Stimulated activated naive CD4-positive, alpha-beta T cell (primary cell): ENCODE measurements around the gene AAGAB.
"Not testable (repeated sequence)": the region's sequence is repeated elsewhere in the genome, so short reads cannot be mapped to it uniquely, and the experiment has no call there.

Experiments
- DNase-seq, 6 experiments: peaks; one replicate each; lab custom pipeline; 2025; lab: John Stamatoyannopoulos, UW

The AAGAB gene

DNA sequence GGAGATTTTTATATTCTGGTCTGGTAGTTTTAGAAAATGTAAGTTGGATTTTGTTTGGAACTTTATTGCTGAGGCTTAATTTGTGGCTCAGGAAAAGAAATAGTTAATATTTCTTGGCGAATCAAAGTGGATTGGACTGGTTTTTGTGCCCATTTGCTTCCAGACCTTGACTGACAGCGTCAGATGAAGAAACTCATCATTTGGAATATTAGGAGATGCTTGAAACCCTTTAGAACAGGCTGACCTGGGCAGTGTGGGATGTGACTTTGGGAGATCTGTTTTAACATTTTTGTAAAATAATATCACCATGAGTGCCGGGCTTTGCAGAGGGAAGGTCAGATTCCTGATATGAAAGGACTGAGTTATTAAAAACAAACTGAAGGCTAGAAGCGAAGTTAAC lies 83.0 kb downstream of the AAGAB start:
- DNase-seq, result no peak

DNA sequence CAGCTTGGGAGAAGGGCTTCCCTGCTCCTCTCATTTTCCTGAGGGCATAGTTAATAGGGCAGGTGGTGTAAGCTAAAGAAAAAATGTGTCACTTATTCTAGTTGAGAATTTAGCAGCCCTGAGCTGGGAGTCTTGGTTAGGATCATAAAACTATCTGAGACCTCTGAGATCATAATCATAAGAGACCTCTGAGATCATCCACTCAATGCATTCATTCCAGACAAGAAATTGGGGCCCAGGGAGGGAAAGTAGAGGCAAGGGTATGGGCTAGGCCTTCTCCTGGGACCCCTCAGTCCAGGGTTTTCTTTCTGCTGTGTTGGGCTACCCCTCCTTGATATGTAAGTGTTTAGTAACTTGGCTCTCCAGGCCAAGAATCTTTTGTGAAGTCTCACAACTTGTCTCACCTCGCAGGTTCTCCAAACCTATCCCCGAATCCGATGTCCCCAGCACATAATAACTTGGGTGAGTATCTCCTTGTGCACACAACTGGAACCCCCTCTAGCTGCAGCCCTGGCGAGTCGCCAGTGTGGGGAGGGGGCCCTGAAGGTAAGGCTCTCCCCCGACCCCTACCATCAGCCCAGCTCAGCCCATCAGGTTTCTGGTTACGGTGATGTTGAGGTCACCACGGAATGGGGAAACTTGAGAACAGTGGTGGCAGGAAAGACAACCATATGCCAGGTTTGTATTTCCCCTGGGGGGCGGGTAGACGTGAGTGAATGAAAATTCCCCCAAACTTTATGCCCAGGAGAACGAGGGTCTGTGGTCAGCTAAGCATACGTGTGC lies 84.1 kb downstream of the AAGAB start:
- DNase-seq, result no peak

DNA sequence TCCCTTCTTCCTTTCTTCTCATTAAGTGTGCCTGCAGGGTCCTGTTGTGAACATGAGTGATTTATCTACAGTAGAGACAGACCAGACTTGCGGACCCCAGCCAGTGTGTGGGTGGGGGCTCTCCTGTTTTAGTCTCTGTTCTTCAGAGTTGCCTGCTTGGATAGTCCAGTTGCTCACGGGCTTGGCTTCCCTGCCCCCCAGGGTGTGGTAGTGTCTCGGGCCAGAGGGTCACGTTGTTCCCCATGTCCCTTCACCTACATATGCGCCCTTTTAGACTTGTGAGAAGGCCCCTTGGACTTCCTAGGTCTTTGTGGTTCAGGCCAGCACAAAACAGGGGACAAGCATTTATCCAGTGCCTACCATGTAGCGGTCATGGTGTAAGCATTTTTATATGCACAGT lies 85.8 kb downstream of the AAGAB start:
- no peak for DNase-seq

DNA sequence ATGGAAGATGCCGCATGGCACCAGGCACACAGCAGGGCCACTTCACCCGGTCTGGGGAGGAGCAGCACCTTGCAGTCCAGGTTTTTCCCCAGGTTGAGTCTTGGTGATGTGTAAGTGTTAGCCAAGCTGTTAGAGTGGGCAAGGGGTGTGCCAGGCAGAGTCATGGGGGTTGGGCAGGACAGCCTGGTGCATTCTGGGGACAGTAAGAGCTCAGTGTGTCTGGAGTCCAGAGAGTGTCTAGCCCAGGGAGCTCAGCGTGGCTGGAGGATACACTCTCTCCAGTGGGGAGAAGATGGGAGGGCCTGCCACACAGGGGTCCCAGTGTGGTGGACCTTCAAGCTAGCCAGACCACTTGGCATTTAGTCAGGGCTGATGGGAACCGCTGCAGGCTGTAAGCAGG lies 87.4 kb downstream of the AAGAB start:
- DNase-seq, result no peak

DNA sequence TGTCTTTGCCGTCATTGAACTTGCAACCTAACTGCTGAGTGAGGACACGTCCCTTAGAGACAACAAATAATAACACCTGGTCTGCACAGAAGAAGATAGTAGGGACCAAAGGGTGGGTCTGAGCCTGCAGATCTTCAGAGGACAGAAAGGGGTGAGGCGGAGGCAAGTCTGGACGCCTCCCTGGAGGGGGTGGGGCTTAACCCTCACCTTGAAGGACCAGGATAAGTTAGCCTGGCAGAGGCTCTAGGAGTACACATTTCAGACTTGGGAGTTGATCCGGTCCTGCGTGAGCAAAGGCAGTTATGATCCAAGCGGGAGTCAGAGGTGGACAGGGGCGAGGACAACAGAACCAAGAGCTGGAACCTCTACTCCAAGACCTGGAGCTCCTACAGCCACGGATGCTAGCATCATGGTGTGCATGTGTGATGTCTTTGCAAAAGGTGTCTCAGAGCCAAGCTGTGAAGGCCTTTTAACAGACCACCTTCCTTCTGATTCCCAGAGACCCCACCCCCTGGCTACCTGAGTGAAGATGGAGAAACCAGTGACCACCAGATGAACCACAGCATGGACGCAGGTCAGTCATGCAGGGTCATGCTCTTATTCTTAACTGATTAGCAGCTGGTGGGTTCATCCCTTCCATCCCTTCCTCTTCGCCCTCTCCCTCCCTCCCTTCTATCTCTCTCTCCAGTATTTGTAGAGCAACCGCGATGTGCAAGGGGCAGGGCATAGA lies 88.0 kb downstream of the AAGAB start:
- DNase-seq, result no peak

DNA sequence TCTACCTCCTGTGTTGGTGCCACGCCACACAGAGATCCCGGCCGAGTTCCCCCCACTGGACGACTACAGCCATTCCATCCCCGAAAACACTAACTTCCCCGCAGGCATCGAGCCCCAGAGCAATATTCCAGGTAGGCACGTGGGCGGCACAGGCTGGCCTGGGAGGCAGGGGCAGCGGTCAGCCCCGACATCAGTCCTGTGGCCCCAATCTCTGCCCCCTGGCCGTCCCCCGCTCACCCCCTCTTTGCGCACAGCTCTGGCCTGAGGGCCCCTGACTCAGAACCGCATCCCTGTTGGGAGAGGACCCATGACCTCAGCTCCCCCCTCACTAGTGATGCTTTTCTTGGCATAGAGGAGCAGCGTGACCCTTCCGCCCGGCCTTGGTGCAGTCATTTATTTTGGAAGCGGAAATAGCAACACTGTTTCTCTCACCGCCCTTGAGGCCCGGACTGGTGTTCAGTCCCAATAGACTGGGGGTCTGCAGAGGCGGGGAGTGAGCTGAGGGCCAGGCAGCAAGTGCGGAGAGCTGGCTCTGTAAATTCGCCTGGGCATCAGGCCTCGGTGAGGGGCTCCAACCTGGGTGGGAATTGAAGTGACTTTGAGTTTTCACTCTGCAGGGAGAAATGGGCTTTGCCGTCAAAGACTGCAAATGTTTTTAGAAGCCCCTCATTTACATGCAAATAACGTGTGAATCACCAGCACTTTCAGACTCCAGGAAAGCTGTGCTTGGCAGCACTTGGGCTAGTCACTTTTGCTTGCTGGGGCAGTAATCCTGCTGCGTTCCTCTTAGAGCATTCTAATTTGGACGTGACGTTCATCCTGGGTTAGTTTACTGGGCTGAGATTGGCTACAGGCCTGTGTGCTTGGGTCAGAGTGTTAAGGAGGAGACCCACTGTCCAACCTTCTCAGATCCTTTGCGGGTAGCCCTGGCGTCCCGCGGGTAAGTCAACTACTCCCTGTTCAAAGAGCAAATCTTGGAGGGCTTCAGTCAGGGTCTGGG lies 88.9 kb downstream of the AAGAB start:
- no peak for DNase-seq

DNA sequence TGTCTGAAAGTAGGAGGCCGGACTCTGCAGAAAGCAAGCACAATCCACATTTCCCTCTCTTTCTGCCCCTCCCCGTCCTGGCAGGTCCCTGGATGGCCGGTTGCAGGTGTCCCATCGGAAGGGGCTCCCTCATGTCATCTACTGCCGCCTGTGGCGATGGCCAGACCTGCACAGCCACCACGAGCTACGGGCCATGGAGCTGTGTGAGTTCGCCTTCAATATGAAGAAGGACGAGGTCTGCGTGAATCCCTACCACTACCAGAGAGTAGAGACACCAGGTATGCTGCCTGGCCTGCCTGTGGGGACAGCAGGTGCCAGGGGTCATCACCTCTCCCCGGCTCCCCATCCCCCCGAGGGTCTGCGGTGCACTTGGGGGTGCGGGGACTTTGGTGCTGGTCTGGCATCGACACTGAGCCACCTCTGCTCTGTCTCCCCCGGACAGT lies 89.6 kb downstream of the AAGAB start:
- DNase-seq, result no peak

DNA sequence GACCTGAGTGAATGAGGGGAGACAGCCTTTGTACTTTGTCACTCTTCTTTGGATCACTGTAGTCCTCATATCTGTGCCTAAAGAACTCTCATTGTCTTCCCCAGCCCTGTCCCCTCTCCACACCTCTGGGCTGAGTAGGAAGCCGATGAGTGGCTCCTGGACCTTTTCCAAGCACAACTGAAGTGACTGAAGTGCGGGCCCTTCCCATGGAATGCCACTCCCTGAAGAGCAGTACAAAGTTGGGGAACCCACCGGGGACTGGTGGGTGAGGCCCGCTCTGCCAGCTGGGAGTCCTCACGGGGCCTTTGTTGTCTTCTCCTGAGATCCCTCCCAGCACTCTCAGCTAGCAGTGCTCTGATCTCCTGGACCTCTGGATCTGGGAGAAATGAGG lies 90.1 kb downstream of the AAGAB start:
- no peak for DNase-seq

DNA sequence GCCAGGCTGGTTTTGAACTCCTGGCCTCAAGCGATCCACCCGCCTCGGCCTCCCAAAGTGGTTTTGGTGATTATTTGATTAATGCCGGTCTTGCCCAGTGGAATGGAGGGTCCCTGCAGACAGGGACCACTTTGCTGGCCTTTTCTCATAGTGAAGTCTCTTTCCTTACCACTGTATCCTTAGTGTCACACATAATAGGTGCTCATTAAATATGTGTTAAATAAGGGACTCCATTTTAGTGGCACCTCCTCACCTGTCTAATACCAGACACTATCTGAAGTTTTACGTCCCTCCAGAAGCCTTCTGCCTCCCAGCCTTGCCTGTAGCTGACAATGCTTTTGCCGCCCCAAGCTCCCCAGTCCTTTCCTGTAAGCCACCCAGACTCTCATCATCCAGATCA lies 91.3 kb downstream of the AAGAB start:
- DNase-seq, result no peak

DNA sequence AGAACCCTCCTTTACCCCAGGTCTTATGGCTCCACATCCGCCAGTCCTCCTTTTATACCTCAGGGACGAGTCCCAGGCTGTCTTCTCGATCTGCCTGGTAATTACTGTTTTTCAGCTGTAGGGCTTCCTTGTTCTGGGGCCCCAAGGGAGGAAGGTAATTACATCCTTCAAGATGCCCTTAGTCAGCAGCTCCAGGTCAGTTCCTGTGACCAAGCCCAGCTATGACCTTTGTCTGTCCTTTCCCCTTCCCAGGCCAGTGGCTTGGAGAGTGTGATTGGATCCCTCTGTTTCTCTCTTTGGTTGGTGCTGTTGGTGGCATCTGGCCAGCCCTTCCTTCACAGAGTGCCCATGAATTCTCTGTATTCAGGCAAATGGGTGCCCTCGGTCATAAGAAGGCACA lies 92.6 kb downstream of the AAGAB start:
- no peak for DNase-seq

DNA sequence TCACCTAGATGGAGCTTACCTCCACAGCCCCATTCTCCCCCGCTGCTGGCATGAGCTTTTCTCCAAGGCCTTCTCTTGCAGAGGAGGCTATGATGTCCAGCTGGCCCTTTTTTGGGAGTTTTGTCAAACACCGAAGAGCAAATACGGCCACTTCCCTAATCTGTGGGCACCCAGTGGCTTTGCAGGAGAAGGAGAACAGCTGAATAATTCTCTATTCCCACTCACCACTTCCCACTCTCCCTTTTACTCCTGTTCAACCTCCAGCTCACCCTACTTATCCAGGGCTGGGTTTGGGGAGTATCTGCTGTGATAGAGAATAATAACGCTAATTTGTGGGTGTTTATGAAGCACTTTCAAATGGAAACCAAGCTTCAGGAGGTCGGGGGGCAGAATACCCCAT lies 93.0 kb downstream of the AAGAB start:
- no peak for DNase-seq

DNA sequence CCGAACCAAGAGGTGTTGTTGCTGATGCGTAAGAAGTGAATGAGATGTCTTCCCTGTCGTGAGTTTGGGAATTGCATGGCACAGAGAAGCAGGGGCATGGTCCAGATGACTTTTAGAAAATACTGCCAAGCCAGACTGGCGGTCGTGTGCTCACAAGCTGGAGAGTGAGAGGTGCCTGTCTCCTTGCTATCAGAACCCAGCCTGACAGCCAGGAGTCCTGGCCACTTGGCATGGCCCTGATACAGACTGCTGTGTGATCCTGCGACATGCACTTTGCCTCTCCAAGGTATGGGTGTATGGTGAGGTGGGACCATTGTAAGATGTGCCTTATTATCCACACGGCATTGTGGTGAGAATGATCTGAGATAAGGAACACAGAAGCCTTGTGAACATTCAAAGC lies 96.1 kb downstream of the AAGAB start:
- no peak for DNase-seq

DNA sequence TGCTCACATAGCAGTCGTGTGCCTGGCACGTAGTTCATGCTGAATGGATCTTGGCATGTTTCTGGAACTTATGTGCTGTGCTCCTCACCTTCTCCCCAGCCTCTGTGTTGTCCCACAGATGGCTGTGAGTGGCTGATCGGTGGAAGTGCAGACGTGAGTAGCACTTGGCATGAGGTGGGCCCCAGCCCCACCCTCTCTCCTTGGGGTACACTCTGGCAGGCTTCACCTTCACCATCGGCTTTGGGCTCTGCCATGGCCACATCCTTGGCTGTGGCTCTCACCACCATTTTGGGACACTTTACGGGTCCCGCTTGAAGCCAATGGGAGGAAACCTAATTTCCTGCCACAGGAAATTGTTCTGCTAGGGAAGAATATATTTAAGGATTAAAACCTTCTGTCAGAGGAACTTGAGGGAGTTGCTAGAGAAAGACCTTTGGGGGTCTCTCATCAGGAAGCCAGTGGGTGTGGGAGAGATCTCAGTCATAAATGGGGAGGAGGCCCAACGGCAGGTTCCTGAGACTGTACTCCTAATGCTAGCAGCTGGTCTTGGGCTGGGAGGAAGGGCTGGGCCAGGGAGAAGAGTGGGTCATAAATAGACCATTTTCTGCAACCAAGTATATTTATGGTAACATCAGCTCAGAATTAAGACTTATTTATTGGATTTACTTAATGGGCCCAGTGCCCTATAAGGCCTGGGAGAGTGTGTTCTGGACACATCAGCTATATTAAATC lies 96.8 kb downstream of the AAGAB start:
- DNase-seq, result no peak

DNA sequence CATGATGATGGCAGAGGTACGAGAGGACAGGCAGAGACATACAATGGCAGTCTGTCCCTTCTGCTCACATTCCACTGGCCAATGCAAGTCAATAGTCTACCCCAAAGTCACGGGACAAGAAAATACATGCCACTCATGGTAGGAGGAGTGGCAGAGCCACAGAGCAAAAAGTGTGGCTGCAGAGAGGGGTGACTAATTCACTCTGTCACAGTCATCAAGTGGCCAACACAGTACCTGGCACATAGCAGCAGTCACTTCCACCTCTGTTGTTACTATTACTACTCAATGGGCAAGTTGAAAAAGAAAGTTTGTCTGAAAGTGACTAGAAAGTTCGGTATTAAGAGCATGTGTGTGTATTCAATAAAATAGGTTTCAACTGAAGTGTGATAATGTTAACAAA lies 97.6 kb downstream of the AAGAB start:
- no peak for DNase-seq

DNA sequence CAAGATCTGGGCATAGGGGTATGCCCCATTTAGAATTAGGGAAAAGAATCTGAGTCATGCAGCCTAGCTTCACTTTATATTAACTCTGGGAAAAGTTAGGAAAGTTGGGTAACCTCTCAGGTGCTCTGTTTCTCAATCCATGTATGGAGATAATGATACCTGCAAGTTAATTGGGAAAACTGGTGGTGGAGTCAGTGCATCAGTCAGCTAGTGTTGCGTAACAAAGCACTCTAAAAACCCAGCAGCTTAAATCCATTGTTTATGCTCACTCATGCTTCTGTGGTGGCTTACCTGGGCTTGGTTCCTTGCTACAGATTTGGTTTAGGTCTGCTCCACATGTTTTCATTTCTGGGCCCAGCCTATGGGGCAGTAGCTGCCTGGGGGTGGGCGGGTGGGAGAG lies 98.0 kb downstream of the AAGAB start:
- DNase-seq, result no peak

DNA sequence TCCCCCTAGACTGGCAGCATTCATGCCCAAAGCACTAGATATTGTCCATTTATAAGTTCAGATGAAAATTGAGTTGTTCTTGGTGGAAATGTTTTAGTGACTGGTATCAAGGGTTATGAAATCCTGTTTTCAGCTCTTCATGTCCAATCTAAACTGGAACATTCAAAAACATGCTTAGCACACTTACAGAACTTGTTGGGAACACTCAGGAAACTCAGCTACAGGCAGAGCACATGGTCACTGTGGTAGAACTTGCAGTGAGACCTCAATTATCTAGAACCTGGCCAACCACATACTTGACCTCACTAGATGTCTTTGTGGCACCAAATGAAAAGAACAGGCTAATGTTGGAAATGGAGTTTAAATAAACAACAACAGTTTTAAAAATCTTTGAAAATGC lies 100.2 kb downstream of the AAGAB start:
- DNase-seq, result no peak

DNA sequence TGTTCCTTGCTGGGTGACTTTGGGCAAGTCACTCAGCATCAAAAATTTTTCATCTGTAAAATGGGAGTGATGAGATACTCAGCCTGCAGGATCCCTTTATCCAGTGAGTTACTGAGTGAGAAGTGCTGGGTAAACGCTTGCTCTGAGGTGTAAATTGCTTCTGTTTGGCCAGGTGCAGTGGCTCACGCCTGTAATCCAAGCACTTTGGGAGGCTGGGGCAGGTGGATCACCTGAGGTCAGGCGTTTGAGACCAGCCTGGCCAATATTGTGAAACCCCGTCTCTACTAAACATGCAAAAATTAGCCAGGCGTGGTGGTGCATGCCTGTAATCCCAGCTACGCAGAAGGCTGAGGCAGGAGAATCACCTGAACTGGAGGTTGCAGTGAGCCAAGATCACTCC lies 101.4 kb downstream of the AAGAB start:
- not testable (repeated sequence) for DNase-seq

DNA sequence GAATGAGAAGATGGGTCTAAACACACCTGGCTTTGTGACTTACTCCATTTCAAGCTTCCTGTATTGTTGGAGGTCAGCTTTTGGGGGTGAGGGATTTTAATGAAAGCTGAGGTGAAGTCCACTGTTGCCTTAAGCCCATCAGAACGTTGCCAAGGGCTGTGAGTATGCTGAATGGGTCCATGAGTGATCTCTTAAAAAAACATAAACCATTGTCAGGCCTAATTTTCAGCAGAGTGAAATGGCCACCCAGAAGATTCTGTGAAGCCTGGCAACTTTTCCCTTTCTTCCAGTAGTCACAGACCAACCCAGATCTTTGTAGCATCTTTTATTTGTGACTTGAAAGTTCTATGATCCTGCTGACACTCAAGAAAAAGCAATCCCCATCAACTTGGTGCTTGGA lies 102.0 kb downstream of the AAGAB start:
- no peak for DNase-seq
